Astrocyte (in vitro differentiated cells and primary cell): Measurements from ENCODE around the gene TSHZ1. TPM values are rescaled to one million over a fixed set of nuclear protein-coding genes. Genes with fewer than 3 reads are reported as not detected.

ENCODE experiments used
- DNase-seq: peaks from one replicate; pipeline ENCODE4 v3.0.0-alpha.2; 2010; ENCODE audit warnings: low read depth
- FAIRE-seq: peaks from 2 replicates; lab custom pipeline; 2011; peaks lifted over from hg19 to GRCh38; lab: Jason Lieb, UNC
- H2AFZ ChIP-seq: 2 replicates; pipeline ENCODE4 v1.6.0; 2012; ENCODE audit warnings: low read depth, low read length, inconsistent platforms
- H3K27ac ChIP-seq: 2 replicates; pipeline ENCODE4 v1.5.1; 2011; ENCODE audit warnings: low read depth, low read length, inconsistent platforms
- H3K27me3 ChIP-seq: 2 replicates; pipeline ENCODE4 v1.6.0; 2011; ENCODE audit warnings: low read length, inconsistent platforms; ENCODE audit not compliant: insufficient read depth
- H3K36me3 ChIP-seq: 2 replicates; pipeline ENCODE4 v1.5.1; 2011; ENCODE audit warnings: low read length, inconsistent platforms; ENCODE audit not compliant: insufficient read depth
- H3K4me1 ChIP-seq: 2 replicates; pipeline ENCODE4 v1.5.1; 2011; ENCODE audit warnings: low read length, inconsistent platforms; ENCODE audit not compliant: insufficient read depth
- H3K4me2 ChIP-seq: 2 replicates; pipeline ENCODE4 v1.6.0; 2012; ENCODE audit warnings: low read length, inconsistent platforms
- H3K4me3 ChIP-seq: 2 replicates; pipeline ENCODE4 v1.5.1; 2011; ENCODE audit warnings: low read depth, mild to moderate bottlenecking, low read length, inconsistent platforms; ENCODE audit not compliant: insufficient read depth
- H3K79me2 ChIP-seq: 2 replicates; pipeline ENCODE4 v1.6.0; 2012; ENCODE audit warnings: mild to moderate bottlenecking, low read length, inconsistent platforms; ENCODE audit not compliant: insufficient read depth
- H3K9ac ChIP-seq: 2 replicates; pipeline ENCODE4 v1.6.0; 2012; ENCODE audit warnings: mild to moderate bottlenecking, low read length, inconsistent platforms
- H3K9me3 ChIP-seq: 2 replicates; pipeline ENCODE4 v1.5.1; 2012; ENCODE audit warnings: low read depth, mild to moderate bottlenecking, low read length, inconsistent platforms; ENCODE audit not compliant: insufficient read depth
- H4K20me1 ChIP-seq: 2 replicates; pipeline ENCODE4 v1.6.0; 2012; ENCODE audit warnings: low read length, inconsistent platforms; ENCODE audit not compliant: insufficient read depth
- H3K27ac Mint-ChIP-seq: one replicate; pipeline ENCODE4 v1.8.0; 2021; ENCODE audit warnings: mild to moderate bottlenecking, mixed read lengths; ENCODE audit not compliant: unreplicated experiment
- H3K27me3 Mint-ChIP-seq: one replicate; pipeline ENCODE4 v1.8.0; 2021; ENCODE audit warnings: low read depth, mixed read lengths; ENCODE audit not compliant: unreplicated experiment
- H3K36me3 Mint-ChIP-seq: one replicate; pipeline ENCODE4 v1.8.0; 2021; ENCODE audit warnings: low read depth, mixed read lengths; ENCODE audit not compliant: unreplicated experiment
- H3K4me1 Mint-ChIP-seq: one replicate; pipeline ENCODE4 v1.8.0; 2021; ENCODE audit warnings: low read depth, mixed read lengths; ENCODE audit not compliant: unreplicated experiment
- H3K4me3 Mint-ChIP-seq: one replicate; pipeline ENCODE4 v1.8.0; 2021; ENCODE audit warnings: mild to moderate bottlenecking, moderate library complexity, mixed read lengths; ENCODE audit not compliant: unreplicated experiment
- H3K9me3 Mint-ChIP-seq: one replicate; pipeline ENCODE4 v1.8.0; 2021; ENCODE audit warnings: mild to moderate bottlenecking, mixed read lengths; ENCODE audit not compliant: unreplicated experiment
- EZH2 ChIP-seq: IDR thresholded peaks from 2 replicates; pipeline ENCODE4 v1.6.1; 2012; ENCODE audit warnings: mild to moderate bottlenecking, low read length, inconsistent platforms; ENCODE audit not compliant: insufficient read depth
- total RNA-seq: library from RNA; stranded (reverse); gene quantifications from 2 replicates; pipeline ENCODE4 v1.2.1, GENCODE V29; 2021
- TF ChIP-seq, protein P1 (sequence below): IDR thresholded peaks from 2 replicates; pipeline ENCODE4 v1.5.1; 2011; ENCODE audit warnings: low read depth, mild to moderate bottlenecking, inconsistent platforms, low read length, moderate library complexity; ENCODE audit not compliant: insufficient read depth

Gene TSHZ1
- total RNA-seq, 1 donor from 2014 or later, result 2.9 TPM

DNA sequence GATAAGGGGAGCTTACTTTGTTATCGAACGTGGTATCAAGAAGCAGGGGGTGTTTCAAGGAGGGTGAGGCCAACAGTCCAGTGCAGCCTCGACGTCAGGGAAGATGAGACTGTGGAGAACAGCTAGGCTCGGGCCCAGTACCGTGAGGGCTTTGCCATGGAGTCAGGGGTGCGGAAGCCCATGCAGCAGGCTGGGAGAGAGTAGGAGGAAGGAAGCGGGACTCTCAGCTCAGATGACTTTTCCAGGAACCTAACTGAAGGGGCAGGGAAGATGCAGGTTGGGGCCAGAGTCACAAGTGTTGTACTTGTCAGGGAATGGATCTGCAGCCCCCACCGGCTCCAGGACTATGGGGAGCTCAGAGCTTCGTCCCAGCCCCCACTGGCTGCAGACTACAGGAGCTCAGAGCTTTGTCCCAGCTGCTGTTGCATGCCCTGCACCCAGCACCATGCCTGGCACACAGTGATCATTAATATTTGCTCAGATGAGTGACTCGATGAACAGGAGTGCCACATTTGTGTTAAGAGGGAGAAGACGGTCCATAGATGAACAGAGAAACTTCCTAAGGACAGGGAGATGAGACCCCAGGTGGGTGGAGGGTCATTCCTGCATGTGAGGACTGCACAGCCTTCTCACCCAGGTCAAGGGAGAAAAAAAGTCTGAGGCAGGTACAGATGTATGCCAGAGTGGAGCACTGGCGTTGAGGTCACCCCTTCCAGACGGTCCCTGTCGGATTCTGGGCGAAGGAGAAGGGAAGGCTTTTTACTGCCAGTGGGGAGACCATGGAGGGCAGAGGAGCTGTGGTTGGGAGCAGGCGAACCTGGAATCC lies 38.1 kb upstream of the TSHZ1 start:
- Histone ChIP-seq H4K20me1 (no peaks in the 10 kb centered on the region), H3K36me3 (no peaks in the 10 kb centered on the region), H3K4me2 (no peak overlapping the region), H3K79me2 (no peaks in the 10 kb centered on the region), H3K4me1 (no peaks in the 10 kb centered on the region), H3K4me3 (no peak overlapping the region), H3K27me3 (no peaks in the 10 kb centered on the region), H3K9ac (no peak overlapping the region), H2AFZ (no peak overlapping the region), H3K9me3 (no peaks in the 10 kb centered on the region), H3K27ac (no peak overlapping the region)
- Mint-ChIP-seq H3K4me1 (no peaks in the 10 kb centered on the region), H3K4me3 (no peak overlapping the region), H3K9me3 (no peaks in the 10 kb centered on the region), H3K27ac (no peak overlapping the region), H3K36me3 (no peaks in the 10 kb centered on the region), H3K27me3 (peaks cover 8% of the 10 kb centered on the region)
- no peak for TF ChIP-seq EZH2
- TF ChIP-seq, protein P1, sequence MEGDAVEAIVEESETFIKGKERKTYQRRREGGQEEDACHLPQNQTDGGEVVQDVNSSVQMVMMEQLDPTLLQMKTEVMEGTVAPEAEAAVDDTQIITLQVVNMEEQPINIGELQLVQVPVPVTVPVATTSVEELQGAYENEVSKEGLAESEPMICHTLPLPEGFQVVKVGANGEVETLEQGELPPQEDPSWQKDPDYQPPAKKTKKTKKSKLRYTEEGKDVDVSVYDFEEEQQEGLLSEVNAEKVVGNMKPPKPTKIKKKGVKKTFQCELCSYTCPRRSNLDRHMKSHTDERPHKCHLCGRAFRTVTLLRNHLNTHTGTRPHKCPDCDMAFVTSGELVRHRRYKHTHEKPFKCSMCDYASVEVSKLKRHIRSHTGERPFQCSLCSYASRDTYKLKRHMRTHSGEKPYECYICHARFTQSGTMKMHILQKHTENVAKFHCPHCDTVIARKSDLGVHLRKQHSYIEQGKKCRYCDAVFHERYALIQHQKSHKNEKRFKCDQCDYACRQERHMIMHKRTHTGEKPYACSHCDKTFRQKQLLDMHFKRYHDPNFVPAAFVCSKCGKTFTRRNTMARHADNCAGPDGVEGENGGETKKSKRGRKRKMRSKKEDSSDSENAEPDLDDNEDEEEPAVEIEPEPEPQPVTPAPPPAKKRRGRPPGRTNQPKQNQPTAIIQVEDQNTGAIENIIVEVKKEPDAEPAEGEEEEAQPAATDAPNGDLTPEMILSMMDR, result no peak
- no peak for FAIRE-seq
- no peak for DNase-seq

DNA sequence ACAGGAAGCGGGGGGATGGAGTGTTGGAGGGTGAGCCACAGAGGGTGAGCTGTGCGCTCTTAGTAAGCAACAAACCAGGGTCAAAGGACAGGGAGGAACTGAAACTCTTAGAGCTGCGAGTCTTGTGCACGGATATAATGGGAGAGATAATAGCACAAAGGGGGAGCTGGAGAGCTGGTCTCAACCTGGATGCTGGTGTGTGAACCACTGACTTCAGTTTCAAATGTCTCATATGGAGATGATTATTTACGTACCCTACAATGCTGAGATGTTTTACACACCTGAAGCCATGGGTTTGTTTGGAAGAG lies 37.5 kb upstream of the TSHZ1 start:
- Histone ChIP-seq H3K36me3 (no peaks in the 10 kb centered on the region), H2AFZ (no peak overlapping the region), H3K79me2 (no peaks in the 10 kb centered on the region), H4K20me1 (no peaks in the 10 kb centered on the region), H3K9me3 (no peaks in the 10 kb centered on the region), H3K27me3 (no peaks in the 10 kb centered on the region), H3K9ac (no peak overlapping the region), H3K4me2 (no peak overlapping the region), H3K27ac (no peak overlapping the region), H3K4me1 (no peaks in the 10 kb centered on the region), H3K4me3 (no peak overlapping the region)
- no peak overlapping the region for H3K4me3 Mint-ChIP-seq
- H3K27me3 Mint-ChIP-seq, result peaks cover 8% of the 10 kb centered on the region
- FAIRE-seq, result no peak
- no peak for DNase-seq
- no peaks in the 10 kb centered on the region for H3K4me1 Mint-ChIP-seq
- TF ChIP-seq, protein P1, result no peak
- TF ChIP-seq EZH2, result no peak
- no peaks in the 10 kb centered on the region for H3K9me3 Mint-ChIP-seq
- H3K27ac Mint-ChIP-seq, result no peak overlapping the region
- H3K36me3 Mint-ChIP-seq, result no peaks in the 10 kb centered on the region

DNA sequence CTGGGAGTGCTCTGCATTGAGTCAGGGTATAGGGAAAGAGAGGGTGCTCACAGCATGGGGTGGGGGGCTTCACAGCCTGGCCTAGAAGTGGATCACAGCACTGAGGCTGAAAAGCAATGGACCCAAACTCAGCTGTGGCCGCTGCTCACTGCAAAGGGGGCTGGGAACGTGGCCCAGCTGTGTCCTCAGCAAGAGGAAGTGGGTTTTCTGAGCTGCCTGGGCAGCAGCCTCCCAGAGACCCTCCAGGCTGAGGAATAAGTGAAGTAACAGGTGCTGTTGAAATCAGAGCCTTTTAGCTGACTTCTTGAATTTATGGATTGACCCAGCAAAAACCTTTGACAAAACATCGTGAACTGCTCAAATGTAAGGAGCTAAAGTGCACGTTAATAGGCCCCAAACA lies 36.9 kb upstream of the TSHZ1 start:
- no peak overlapping the region for H3K9ac ChIP-seq
- H3K9me3 ChIP-seq, result no peaks in the 10 kb centered on the region
- H4K20me1 ChIP-seq, result no peaks in the 10 kb centered on the region
- no peak for FAIRE-seq
- TF ChIP-seq EZH2, result no peak
- TF ChIP-seq, protein P1, result no peak
- no peak overlapping the region for H2AFZ ChIP-seq
- H3K27me3 ChIP-seq, result no peaks in the 10 kb centered on the region
- H3K36me3 ChIP-seq, result no peaks in the 10 kb centered on the region
- no peak overlapping the region for H3K4me2 ChIP-seq
- no peaks in the 10 kb centered on the region for H3K9me3 Mint-ChIP-seq
- no peak overlapping the region for H3K4me3 Mint-ChIP-seq
- peaks cover 8% of the 10 kb centered on the region for H3K27me3 Mint-ChIP-seq
- no peaks in the 10 kb centered on the region for H3K4me1 ChIP-seq
- H3K79me2 ChIP-seq, result no peaks in the 10 kb centered on the region
- no peak for DNase-seq
- no peak overlapping the region for H3K27ac Mint-ChIP-seq
- H3K27ac ChIP-seq, result no peak overlapping the region
- H3K36me3 Mint-ChIP-seq, result no peaks in the 10 kb centered on the region
- no peaks in the 10 kb centered on the region for H3K4me1 Mint-ChIP-seq
- H3K4me3 ChIP-seq, result no peak overlapping the region
